ENCODE measurements around the gene CACNA2D1.

DNA sequence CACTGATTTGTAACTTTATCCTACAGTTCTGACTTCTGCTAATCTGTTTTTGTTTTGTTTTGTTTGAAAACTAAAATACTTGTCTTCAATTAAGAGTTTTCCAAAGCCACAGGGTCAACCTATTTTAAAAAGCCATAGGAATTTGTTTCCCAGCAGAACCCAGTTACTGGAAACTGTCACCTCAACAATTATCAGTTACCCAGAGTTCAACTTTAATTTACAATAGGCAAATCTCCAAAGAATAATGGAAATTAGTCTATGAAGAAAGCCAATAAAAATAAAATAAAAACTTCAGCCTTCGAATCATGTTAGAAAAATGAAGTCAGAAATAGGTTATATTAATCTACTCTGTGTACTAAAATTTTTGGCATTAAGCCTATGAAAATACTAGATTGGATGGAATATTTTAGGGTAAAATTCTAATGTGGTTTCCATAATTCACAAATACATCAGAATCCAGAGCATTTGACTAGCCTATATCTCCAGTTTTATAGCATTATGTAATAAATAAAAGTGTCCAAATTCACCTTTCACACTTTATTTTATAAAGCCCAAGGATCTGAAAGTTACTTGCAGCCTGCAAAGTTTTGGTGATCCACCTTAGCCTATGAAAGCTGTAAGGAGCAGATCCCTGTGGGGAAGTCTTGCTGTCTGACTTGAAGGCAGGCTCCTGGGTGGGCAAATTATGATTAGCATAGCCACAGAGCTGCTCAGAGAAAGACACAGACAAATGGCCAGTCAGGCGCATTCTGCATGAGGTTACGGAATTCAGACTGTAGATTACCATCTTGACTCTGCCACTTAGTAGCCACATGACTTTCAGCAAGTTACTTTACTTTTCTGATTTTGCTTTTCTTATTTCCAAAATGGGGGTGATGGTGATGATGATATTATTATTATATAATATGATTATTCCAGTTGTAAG is 423.8 kb downstream of the CACNA2D1 start:
- TF ChIP-seq, protein P1, sequence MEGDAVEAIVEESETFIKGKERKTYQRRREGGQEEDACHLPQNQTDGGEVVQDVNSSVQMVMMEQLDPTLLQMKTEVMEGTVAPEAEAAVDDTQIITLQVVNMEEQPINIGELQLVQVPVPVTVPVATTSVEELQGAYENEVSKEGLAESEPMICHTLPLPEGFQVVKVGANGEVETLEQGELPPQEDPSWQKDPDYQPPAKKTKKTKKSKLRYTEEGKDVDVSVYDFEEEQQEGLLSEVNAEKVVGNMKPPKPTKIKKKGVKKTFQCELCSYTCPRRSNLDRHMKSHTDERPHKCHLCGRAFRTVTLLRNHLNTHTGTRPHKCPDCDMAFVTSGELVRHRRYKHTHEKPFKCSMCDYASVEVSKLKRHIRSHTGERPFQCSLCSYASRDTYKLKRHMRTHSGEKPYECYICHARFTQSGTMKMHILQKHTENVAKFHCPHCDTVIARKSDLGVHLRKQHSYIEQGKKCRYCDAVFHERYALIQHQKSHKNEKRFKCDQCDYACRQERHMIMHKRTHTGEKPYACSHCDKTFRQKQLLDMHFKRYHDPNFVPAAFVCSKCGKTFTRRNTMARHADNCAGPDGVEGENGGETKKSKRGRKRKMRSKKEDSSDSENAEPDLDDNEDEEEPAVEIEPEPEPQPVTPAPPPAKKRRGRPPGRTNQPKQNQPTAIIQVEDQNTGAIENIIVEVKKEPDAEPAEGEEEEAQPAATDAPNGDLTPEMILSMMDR (IDR thresholded peaks at IDR 0.05), result no peak
- no peak for TF ChIP-seq POLR2A (IDR thresholded peaks at IDR 0.05)
